Measurements from ENCODE around the gene HAO1.

The HAO1 gene

GRCh38 chr20:7926323-7926722, 13.9 kb downstream of the HAO1 start:
- no peak for DNase-seq

- DNase-seq: no peak
Observed at GRCh38 chr20:7924692-7925091, 15.6 kb downstream of the HAO1 start.

GRCh38 chr20:7916648-7917047, 23.6 kb downstream of the HAO1 start:
- no peak for DNase-seq

- DNase-seq: no peak
Observed at GRCh38 chr20:7912551-7912950, 27.7 kb downstream of the HAO1 start.

- DNase-seq: no peak
Observed at GRCh38 chr20:7911586-7912330, 28.5 kb downstream of the HAO1 start.

- DNase-seq: no peak
Observed at GRCh38 chr20:7908905-7909304, 31.4 kb downstream of the HAO1 start.

- DNase-seq: no peak
Observed at GRCh38 chr20:7903429-7903828, 36.8 kb downstream of the HAO1 start.

- DNase-seq: no peak
Observed at GRCh38 chr20:7902879-7903278, 37.4 kb downstream of the HAO1 start.

GRCh38 chr20:7897781-7898364, 42.4 kb downstream of the HAO1 start:
- DNase-seq: no peak

- no peak for DNase-seq
Observed at GRCh38 chr20:7893014-7893730, 47.1 kb downstream of the HAO1 start.

GRCh38 chr20:7891705-7892104, 48.6 kb downstream of the HAO1 start:
- DNase-seq: no peak

- no peak for DNase-seq
Observed at GRCh38 chr20:7889736-7890135, 50.5 kb downstream of the HAO1 start.

- DNase-seq: no peak
Observed at GRCh38 chr20:7883741-7884140, 56.5 kb downstream of the HAO1 start.

- no peak for DNase-seq
Observed at GRCh38 chr20:7883309-7883708, 56.9 kb downstream of the HAO1 start.

GRCh38 chr20:7882076-7882475, 58.2 kb downstream of the HAO1 start:
- DNase-seq: no peak

- DNase-seq: no peak
Observed at GRCh38 chr20:7881551-7881950, 58.7 kb downstream of the HAO1 start.

GRCh38 chr20:7879883-7880282, 60.4 kb downstream of the HAO1 start:
- no peak for DNase-seq

GRCh38 chr20:7868108-7868507, 72.2 kb downstream of the HAO1 start:
- no peak for DNase-seq

- DNase-seq: no peak
Observed at GRCh38 chr20:7866285-7866684, 74.0 kb downstream of the HAO1 start.

GRCh38 chr20:7859356-7859802, 80.9 kb downstream of the HAO1 start:
- no peak for DNase-seq

- DNase-seq: no peak
Observed at GRCh38 chr20:7858734-7859250, 81.5 kb downstream of the HAO1 start.

GRCh38 chr20:7856756-7857155, 83.5 kb downstream of the HAO1 start:
- DNase-seq: no peak

GRCh38 chr20:7855545-7855944, 84.7 kb downstream of the HAO1 start:
- DNase-seq: no peak

GRCh38 chr20:7853493-7853892, 86.8 kb downstream of the HAO1 start:
- no peak for DNase-seq

Measured in CD4-positive, alpha-beta T cell treated with Interleukin-15 for 1 hour (primary cell).